Subcutaneous adipose tissue (tissue), 4 donors: ENCODE results near the gene SYT12. TPM values are rescaled to one million over a fixed set of nuclear protein-coding genes. Genes with fewer than 3 reads are reported as not detected.

Source experiments
- CTCF ChIP-seq: fragments of 450-650 bp; IDR thresholded peaks from one replicate; pipeline ENCODE4 v1.5.1; 2016; ENCODE audit warnings: low read depth, mild to moderate bottlenecking, control low read depth, antibody characterized with exemption, moderate library complexity
- total RNA-seq, 4 donors: library from RNA; depleted of rRNA; stranded (reverse); fragments of >200 nt; gene quantifications; one replicate each; pipeline ENCODE4 v1.1.0, GENCODE V29; 2016

The SYT12 gene
- total RNA-seq, 4 donors from 2014 or later = 0.16 to 0.44 (median 0.36) TPM

- TF ChIP-seq CTCF = no peak
Observed at GRCh38 chr11:66978229-66978628, 44.7 kb upstream of the SYT12 start.

DNA sequence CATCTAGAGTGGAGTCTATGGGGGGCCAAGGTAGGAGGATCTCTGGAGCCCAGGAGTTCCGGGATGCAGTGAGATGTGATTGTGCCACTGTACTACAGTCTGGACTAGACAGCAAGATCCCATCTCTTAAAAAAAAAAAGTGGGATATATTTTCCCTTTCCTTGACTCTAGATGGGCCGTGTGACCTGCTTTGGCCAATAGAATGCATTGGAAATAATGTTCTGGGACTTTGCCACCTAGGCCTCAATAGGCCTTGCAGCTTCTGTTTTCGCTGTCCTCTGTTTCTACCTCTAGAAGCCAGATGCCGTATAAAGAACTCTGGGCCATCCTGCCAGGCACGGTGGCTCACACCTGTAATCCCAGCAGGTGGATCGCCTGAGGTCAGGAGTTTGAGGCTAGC, 44.2 kb upstream of the SYT12 start:
- no peak for TF ChIP-seq CTCF

GRCh38 chr11:66979336-66979980, 43.5 kb upstream of the SYT12 start:
- no peak for TF ChIP-seq CTCF

DNA sequence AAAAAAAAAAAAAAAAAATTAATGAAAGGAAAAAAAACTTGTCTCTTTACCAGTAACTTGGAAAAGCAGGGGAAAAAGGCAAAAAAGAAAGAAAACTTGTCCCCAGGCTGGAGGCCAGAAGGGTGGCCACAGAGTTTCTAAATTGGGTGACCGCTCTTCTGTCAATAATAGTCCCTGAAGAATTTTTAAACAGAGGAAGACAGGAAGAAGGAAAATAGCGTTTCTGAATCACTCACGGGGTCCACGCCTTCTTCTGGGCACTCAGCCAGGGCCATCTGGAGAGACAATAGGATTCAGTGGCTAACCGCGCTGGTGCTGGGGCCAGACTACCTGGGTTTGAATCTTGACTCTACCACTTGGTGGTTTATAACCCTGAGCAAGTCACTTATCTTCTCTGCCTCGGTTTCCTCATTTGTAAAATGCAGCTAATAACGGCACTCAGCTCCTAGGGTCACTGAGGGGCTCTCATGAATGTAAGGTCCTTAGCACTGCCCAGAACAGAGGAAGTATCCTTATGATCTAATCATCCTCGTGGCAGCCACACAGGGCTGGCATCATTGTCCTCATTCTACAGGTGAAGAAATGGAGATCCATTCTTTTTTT, 40.9 kb upstream of the SYT12 start:
- TF ChIP-seq CTCF = no peak

DNA sequence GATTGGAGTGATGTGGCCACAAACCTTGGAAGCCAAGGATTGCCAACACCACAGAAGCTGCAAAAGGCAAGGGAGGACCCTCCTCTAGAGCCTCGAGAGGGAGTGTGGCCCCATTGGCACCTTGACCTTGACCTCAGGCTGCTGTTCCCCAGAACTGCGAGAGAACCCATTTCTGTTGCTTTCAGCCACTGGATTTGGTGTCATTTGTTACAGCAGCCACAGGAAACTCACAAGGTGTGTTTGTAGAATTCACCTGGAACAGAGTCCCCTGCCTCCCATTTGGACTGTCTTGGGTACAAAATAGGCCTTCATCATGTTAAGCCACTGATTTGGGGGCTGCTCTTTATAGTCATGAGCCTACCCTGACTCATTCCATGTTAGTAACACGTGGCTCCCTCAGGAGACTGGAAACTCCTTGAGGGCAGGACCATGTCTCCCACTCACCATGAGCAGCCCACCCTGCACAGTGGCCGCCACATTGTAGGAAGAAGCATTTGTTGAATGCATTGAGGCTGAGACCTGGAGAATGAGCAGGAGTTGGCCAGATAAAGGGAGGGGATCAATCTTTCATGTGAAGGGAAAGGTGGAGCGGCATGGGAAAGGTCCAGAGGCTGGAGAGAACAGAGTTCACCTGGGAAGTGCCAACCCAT, 39.5 kb upstream of the SYT12 start:
- TF ChIP-seq CTCF = no peak

- no peak for TF ChIP-seq CTCF
Observed at GRCh38 chr11:66985508-66986177, 37.3 kb upstream of the SYT12 start.

- TF ChIP-seq CTCF = no peak
Observed at GRCh38 chr11:66986178-66986545, 36.8 kb upstream of the SYT12 start.
